Activated CD8-positive, alpha-beta memory T cell treated with anti-CD3 and anti-CD28 coated beads for 4 hours (primary cell): ENCODE data around the gene B4GALT2.

Experiments
- DNase-seq, 2 donors: peaks; one replicate each; pipeline ENCODE4 v3.0.0-alpha.2; 2020; ENCODE audit warnings: low read depth in 2 of 2

B4GALT2 gene

GRCh38 chr1:43978551-43979260 is at the start of gene B4GALT2:
B4GALT2 (plus strand) TSS chr1:43979210; CDS start chr1:43981161, 1,951 bp downstream.
- no peak for DNase-seq

DNA sequence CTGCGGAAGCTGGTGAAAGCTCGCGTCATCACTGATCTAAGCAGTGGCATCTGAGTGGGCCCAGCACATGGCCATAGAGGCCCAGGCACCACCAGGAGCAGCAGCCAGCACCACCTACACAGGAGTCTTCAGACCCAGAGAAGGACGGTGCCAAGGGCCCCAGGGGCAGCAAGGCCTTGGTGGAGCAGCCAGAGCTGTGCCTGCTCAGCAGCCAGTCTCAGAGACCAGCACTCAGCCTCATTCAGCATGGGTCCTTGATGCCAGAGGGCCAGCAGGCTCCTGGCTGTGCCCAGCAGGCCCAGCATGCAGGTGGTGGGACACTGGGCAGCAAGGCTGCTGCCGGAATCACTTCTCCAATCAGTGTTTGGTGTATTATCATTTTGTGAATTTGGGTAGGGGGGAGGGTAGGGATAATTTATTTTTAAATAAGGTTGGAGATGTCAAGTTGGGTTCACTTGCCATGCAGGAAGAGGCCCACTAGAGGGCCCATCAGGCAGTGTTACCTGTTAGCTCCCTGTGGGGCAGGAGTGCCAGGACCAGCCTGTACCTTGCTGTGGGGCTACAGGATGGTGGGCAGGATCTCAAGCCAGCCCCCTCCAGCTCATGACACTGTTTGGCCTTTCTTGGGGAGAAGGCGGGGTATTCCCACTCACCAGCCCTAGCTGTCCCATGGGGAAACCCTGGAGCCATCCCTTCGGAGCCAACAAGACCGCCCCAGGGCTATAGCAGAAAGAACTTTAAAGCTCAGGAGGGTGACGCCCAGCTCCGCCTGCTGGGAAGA is 48.7 kb upstream of the B4GALT2 start:
- no peak for DNase-seq

- no peak for DNase-seq
Observed at GRCh38 chr1:43930949-43931275, 48.1 kb upstream of the B4GALT2 start.

- no peak for DNase-seq
Observed at GRCh38 chr1:43931711-43932660, 47.0 kb upstream of the B4GALT2 start.

- DNase-seq = no peak
Observed at GRCh38 chr1:43932786-43933385, 46.1 kb upstream of the B4GALT2 start.

GRCh38 chr1:43933386-43934100 is 45.5 kb upstream of the B4GALT2 start, which contains the start of gene ARTN:
ARTN (plus strand) TSS chr1:43933801; CDS start chr1:43935657, 1,856 bp downstream.
- DNase-seq = no peak

- DNase-seq = peak in 1 of 2 donors; percentile 9
Observed at GRCh38 chr1:43934101-43934985, 44.7 kb upstream of the B4GALT2 start.

- no peak for DNase-seq
Observed at GRCh38 chr1:43934986-43935324, 44.1 kb upstream of the B4GALT2 start.

DNA sequence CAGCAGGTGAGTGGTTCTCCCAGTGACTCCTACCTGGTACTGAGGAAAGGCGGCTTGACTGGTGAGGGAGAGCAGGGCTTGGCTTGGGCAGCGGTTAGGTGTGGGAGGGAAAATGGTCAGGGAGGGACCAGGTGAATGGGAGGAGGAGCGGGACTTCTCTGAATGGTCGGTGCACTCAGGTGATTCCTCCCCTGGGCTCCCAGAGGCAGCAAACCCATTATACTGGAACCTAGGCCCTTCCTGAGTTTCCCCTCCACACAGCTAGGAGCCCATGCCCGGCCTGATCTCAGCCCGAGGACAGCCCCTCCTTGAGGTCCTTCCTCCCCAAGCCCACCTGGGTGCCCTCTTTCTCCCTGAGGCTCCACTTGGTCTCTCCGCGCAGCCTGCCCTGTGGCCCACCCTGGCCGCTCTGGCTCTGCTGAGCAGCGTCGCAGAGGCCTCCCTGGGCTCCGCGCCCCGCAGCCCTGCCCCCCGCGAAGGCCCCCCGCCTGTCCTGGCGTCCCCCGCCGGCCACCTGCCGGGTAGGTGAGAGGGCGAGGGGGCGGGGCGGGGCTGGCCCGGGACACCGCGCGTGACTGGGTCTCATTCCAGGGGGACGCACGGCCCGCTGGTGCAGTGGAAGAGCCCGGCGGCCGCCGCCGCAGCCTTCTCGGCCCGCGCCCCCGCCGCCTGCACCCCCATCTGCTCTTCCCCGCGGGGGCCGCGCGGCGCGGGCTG is 43.1 kb upstream of the B4GALT2 start:
- DNase-seq = no peak

- no peak for DNase-seq
Observed at GRCh38 chr1:43936431-43937151, 42.4 kb upstream of the B4GALT2 start.

GRCh38 chr1:43937179-43937865 is 41.7 kb upstream of the B4GALT2 start:
- no peak for DNase-seq

DNA sequence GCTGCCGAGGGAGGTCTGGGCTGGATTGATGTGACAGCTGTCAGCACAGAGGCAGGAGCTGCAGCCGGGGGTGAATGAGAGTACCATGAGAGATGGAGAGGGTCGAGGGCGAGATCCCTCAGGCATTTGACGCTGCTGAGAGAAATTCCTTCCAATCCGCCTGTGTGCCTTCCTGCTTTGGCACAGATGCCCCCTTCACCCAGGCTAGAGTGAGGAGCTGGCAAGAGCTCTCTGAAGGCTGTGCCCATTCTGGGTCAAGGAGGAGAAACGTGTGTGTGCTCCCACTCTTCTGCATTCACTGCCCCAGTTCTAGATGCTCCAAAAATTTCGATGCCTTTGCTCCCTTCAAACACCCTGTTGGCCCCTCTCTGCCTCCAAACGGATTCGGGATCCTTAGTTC is 40.6 kb upstream of the B4GALT2 start:
- DNase-seq = no peak

DNA sequence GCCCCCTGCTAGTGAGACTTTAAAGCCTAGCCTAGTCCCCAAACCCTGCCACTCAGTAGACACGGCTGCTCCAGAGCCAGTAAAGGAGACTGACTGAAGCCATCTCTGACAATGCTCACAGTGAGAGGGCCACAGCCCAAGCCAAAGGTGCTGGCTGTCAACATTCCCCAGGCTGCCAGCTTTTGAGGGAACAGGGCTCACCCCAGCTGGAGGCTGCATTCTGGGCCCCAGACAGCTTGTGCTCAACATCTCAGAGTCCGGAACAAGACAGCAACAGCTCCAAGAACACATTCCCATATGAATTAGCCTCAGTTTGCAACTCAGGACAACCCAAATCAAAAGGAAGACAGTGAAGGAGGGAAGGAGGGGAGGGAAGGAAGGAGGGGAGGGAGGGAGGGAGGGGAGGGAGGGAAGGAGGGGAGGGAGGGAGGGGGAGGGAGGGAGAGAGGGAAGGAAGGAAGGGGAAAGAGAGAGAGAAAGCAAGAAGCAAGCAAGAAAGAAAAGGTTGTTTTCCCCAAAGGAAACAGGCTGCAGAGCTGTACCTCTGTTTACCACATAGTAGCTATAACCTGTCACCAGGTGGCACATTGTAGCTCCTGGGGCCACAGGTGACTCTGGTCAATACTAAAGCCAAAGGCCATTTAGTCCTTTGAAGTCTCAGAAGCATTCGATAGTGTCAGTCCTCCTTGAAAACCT is 40.0 kb upstream of the B4GALT2 start:
- no peak for DNase-seq

- no peak for DNase-seq
Observed at GRCh38 chr1:43942411-43942810, 36.6 kb upstream of the B4GALT2 start.

DNA sequence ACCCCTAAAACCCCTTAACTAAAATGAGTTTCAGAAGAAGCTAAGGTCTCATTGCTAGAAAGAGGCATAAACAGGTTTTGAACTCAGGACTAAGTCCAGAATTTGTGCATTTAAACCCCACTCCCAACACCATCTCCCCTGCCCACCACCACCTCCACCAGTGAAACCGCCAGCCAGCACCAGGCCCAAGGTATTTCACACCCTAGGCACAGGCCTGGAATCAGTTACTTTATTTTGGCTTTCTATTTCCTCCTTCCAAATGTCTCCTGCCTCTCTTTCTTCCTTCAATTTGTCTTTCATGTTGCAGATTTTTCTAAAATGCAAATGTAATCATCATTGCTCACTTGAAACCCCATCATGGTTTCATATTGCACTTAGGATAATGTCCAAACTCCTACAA is 34.1 kb upstream of the B4GALT2 start:
- no peak for DNase-seq

DNA sequence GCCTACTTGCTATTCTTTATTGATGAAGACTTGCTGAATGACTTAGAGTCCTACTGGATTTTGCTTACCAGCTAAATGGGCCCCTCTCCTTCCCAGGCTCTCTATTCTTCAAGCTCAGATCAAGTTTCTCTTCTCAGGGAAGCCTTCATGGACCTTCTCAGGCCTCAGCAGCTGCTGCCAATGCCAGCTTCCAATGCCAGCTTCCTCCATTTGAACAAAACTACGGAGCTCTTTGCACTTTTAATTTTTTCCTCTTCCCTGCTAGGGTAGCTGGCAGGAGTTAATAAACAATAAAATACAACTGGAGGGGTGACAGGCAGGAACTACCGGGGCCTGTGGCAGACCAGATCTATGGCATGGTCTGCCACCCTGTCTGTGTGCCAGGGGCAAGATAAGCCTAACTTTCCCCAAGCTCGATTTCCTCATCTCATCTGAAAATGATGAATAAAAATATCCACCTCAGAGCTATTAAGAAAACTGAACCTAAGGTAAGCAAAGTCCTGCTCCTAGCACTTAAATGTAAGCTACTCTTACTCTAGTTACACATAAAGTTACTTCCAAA is 33.3 kb upstream of the B4GALT2 start:
- DNase-seq = no peak
